ENCODE results near the gene CACNA2D3.

GRCh38 chr3:54960082-54960481, 837.7 kb downstream of the CACNA2D3 start:
- TF ChIP-seq, protein P1, sequence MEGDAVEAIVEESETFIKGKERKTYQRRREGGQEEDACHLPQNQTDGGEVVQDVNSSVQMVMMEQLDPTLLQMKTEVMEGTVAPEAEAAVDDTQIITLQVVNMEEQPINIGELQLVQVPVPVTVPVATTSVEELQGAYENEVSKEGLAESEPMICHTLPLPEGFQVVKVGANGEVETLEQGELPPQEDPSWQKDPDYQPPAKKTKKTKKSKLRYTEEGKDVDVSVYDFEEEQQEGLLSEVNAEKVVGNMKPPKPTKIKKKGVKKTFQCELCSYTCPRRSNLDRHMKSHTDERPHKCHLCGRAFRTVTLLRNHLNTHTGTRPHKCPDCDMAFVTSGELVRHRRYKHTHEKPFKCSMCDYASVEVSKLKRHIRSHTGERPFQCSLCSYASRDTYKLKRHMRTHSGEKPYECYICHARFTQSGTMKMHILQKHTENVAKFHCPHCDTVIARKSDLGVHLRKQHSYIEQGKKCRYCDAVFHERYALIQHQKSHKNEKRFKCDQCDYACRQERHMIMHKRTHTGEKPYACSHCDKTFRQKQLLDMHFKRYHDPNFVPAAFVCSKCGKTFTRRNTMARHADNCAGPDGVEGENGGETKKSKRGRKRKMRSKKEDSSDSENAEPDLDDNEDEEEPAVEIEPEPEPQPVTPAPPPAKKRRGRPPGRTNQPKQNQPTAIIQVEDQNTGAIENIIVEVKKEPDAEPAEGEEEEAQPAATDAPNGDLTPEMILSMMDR (IDR thresholded peaks at IDR 0.05), result no peak
- TF ChIP-seq POLR2A (IDR thresholded peaks at IDR 0.05), result no peak
